PFSK-1 (cell line): ENCODE results near the gene FGF19.

ENCODE experiments used
- FOXP2 ChIP-seq: optimal IDR thresholded peaks from 2 replicates; pipeline ENCODE3; 2011; ENCODE audit warnings: borderline replicate concordance, control low read depth, inconsistent platforms; ENCODE audit not compliant: insufficient read depth; ENCODE audit errors: extremely low read length, extremely low read depth
- POLR2AphosphoS5 ChIP-seq: IDR thresholded peaks from 2 replicates; pipeline ENCODE4 v1.6.1; 2012; ENCODE audit warnings: low read depth, mild to moderate bottlenecking, control low read depth, low read length, moderate library complexity
- REST ChIP-seq, 2 experiments: IDR thresholded peaks; 2 replicates each; pipeline versions ENCODE4 v1.6.1 to v1.8.0; 2011 to 2012; ENCODE audit warnings: low read depth in 2 of 2, low read length in 2 of 2, control low read depth in 1 of 2, inconsistent platforms in 1 of 2, mild to moderate bottlenecking in 1 of 2, moderate library complexity in 1 of 2; ENCODE audit not compliant: insufficient read depth in 1 of 2
- SIN3A ChIP-seq: IDR thresholded peaks from 2 replicates; pipeline ENCODE4 v1.6.1; 2012; ENCODE audit warnings: mild to moderate bottlenecking, low read length, moderate library complexity, borderline replicate concordance; ENCODE audit not compliant: insufficient read depth
- TAF1 ChIP-seq: IDR thresholded peaks from 2 replicates; pipeline ENCODE4 v1.6.1; 2012; ENCODE audit warnings: low read length, control low read depth, borderline replicate concordance; ENCODE audit not compliant: insufficient read depth

FGF19 gene

DNA sequence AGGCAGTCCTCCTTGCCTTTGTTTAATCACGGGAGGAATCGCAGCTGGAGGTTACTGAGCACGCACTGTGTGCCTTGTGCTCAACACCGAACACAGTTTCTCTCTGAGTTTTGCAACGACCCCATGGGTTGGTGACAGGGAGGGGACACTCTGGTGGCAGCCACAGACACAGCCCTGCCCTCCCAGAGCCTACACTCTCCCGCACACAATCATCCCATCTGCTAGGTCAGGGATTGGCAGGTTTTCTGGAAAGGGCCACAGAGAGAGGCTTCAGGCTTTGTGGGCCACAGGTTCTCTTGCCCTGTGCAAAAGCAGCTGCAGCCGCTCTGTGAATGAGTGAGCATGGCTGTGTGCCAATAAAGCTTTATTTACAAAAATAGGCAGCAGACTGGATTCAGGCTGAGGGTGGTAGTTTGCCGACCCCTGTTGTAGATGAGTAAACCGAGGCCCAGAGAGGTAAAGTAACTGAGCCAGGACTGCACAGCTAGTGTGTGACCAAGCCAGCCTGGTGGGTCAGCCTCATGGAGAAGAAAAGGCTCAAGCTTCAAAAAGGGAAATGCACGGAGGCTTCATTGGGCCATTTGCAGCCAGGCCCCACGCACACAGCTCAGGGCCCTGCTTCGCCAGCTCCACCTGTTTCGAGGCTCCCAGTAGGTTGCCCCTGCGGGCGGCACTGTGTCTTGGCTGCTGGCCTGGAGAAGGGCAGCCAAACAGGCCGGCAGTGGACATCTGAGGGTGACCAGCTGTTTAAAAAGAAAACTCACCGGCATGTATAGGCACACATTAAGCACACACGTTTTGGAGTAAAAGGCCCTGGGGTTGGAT, 45.0 kb downstream of the FGF19 start:
- TF ChIP-seq TAF1 = no peak
- no peak for TF ChIP-seq POLR2AphosphoS5
- TF ChIP-seq SIN3A = no peak
- TF ChIP-seq FOXP2 = no peak
- TF ChIP-seq REST (IDR thresholded peaks at IDR 0.05; ENCODE audit: insufficient read depth in 1 of 2, low read depth in 2 of 2, low read length in 2 of 2) = no peak

DNA sequence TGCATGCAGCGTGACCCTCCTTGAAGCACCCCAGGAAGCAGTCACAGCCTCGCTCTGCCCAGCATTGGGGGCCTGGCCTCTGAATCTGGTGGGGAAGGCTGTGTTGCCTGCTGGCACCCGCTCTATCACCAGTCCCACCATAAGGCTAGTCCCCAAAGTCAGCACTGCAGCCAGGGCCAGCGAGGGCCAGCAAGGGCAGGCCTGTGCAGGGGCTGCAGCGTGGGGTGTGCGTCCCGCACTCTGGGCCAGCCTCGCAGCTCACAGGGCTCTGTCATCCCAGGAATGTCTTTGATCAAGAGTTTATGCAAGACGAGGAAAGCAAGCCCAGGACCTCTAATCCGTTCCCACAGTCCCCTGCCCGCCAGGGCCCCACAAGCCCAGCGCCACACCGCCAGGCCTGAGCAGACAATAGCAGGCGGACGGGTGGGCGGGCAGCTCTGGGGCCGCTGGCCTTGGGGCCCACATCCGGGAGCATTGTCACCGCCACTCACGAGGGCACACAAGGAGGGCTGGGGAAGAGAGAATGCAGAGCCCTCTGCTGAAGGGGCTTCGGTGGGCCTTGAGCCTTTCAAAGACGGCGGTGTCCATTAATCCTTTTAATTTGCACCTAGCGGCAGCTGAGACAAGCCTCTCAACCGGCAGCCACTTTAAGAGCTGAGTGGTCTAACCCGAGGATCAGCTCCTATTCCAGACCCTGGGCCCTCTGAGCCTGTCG, 45.8 kb downstream of the FGF19 start:
- TF ChIP-seq POLR2AphosphoS5 (no peak), FOXP2 (no peak), TAF1 (no peak), SIN3A (no peak), REST (IDR thresholded peaks at IDR 0.05; ENCODE audit: insufficient read depth in 1 of 2, low read depth in 2 of 2, low read length in 2 of 2) (no peak)

DNA sequence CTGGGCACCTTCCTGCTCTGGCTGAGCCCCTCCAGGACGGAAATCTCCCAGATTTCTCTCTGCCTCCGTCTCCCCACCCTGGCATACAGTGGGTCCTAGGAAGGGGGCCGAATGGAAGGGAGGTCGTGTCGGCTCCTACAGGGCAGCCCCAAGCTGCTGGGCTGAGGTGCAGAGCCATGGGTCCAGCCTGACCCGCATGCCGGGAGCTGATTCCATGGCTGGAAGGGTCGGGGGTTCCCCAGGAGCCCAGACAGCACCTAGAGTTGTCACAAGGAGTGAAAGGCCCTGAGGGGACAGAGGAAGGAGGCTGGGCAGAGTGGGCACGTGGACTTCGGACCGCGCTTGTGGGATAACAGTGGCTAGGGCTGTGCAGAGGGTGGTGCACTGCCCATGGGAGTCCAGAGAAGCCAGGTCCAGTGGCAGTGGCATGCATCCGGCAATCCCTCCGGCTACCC, 46.3 kb downstream of the FGF19 start:
- TF ChIP-seq POLR2AphosphoS5 = no peak
- TF ChIP-seq SIN3A = no peak
- TF ChIP-seq TAF1 = no peak
- no peak for TF ChIP-seq REST (IDR thresholded peaks at IDR 0.05; ENCODE audit: insufficient read depth in 1 of 2, low read depth in 2 of 2, low read length in 2 of 2)
- TF ChIP-seq FOXP2 = no peak

DNA sequence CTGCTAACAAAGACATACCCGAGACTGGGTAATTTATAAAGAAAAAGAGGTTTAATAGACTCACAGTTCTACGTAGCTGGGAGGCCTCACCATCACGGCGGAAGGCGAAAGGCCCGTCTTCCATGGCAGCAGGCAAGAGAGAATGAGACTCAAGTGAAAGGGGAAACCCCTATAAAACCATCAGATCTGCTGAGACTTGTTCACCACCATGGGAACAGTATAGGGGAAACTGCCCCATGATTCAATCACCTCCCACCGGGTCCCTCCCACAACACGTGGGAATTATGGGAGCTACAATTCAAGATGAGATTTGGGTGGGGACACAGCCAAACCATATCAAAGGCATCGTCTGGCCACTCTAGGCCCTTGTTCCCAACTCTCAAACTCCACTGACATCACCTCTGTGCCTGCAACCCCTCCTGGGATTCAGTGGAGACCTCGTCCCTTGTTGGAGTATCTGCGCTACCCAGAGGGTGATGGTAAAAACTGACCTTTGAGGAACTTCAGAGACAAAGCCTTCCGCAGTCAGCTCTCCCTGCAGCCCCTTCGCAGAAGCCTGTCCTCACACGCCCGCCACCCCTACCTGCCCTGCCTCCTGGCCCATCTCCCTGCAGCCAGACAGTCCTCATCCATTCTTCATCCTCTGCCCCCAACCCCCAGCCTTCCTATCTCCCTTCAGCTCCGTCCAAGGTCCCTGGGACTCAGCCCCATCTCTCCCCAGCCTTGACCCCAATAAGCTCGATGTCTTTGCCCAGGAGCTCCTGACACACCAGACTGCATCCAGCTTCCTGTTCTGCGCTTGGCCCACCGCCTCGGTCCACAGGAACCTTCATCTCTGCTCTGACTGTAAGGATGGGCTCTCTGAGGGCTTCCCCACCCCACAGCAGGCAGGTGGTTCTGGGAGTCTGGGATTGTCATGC, 47.0 kb downstream of the FGF19 start:
- TF ChIP-seq SIN3A (no peak), POLR2AphosphoS5 (no peak), REST (IDR thresholded peaks at IDR 0.05; ENCODE audit: insufficient read depth in 1 of 2, low read depth in 2 of 2, low read length in 2 of 2) (no peak), FOXP2 (no peak), TAF1 (no peak)
